HG03457 (cell line): ENCODE results near the gene DYNLT2.

Source experiments
- ATAC-seq: cut with Tn5 transposase; IDR thresholded peaks from one replicate; pipeline ENCODE4 v1.9.1; 2021; ENCODE audit warnings: moderate number of reproducible peaks; ENCODE audit not compliant: unreplicated experiment

DYNLT2 gene, protein sequence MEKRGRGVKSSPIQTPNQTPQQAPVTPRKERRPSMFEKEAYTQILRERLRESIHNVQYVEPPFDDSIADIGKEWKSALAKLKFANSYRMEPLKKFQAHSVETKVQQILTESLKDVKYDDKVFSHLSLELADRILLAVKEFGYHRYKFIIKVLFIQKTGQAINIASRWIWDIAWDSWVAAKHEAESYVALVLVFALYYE

DNA sequence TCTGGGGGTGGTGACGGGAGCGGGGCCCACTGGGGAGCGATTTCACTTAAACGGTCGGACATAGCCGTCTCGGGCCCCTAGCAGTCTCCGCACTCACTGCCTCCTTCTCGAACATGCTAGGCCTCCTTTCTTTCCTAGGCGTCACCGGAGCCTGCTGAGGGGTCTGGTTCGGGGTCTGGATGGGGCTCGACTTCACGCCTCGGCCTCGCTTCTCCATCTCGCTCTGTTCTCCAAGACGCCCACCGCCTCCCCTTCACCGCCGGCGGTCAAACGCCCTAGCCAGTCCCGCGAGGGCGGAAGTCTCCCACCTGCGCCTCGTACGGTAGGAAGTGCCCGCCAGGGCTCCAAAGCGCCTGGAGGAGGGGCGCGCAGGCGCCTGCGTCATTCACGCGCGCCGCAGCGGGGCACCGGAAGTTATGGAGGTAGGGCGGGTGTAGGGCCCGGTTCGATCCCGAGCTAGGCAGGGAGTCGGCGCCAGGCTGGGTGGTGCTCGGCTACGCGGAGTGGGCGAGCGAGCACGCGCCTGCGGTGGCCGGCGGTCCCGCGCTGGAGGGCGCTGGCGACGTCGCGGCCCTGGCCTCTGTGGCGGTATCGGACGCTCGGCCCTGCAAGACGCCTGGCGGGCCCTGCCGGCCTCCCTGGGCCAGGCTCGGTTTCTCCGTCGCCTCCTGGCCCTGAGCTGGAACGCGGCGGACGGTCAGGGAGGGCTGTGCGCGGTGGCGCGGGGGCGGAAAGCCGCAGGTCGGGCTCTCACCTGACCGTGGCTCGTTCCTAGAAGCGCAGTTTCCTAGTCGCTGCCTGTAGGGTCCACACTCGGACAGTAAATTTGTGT lies at the start of gene DYNLT2, which contains the start of gene ERMARD:
TSS of gene DYNLT2 (minus strand) at position 331 of the 832 bp plus-strand sequence. CDS start at position 217, 114 bp downstream.
TSS of gene ERMARD (plus strand) at position 381 of the 832 bp plus-strand sequence. CDS start at position 417, 36 bp downstream.
- ATAC-seq = peak; percentile 92

DNA sequence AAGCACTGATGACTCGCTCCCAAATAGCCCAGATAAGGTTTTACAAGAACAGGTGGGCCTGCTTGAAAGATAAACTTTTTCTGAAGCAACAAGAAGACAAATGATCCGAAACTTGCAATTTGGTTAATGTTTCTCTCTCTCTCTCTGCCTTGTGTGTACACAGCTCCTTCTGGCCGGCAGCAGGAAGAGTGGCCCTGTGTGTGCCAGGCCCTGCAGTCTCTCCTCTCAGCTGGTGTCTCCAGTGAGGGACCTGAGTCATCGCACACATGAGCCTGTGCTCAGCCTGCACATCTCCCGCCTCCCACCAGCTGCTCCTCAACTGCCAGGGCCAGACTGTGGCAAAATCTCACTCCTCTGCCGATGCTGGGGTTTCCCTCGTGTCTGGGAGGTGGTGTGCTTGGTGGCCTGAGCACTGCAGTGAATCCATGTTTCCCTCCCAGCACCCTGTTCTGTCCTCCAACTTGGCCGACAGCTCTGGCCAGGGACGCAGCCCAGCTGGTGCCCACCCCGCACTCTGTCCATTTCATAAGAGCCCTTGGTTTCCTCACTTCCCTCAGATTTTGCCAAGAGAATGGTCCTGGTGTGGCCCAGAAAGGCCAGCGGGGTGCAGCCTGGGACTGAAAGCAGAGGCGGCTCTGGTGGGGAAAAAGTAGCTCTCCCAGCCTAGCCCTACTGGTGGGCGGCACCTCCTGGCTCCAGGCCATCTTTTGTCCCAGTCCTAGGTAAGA lies 49.5 kb upstream of the DYNLT2 start:
- no peak for ATAC-seq

DNA sequence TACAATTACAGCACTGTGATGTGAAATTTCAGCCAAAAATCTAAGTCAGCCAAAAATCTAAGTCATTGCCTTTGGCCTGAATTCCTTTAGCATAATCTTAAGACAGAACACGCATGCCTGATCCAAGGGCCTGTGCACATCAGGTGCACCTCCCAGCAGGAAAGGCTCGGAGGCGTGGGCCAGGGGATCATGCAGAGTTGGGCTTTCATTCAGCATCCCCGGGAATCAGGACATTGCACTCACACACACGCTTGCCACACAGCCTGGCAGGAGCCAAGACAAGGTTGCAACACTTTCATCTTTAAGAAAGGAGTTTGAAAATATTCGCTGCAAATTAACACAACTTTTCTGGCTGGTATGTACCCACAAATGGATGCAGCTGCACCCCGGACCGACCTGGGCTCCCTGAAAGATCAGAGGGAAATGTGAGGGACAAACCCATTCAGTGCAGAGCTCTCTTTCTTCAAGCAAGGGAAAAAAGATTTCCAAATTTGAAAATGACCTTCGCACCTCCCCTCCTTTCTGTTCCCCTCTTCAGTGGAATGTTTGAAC lies 48.8 kb upstream of the DYNLT2 start:
- ATAC-seq = no peak

DNA sequence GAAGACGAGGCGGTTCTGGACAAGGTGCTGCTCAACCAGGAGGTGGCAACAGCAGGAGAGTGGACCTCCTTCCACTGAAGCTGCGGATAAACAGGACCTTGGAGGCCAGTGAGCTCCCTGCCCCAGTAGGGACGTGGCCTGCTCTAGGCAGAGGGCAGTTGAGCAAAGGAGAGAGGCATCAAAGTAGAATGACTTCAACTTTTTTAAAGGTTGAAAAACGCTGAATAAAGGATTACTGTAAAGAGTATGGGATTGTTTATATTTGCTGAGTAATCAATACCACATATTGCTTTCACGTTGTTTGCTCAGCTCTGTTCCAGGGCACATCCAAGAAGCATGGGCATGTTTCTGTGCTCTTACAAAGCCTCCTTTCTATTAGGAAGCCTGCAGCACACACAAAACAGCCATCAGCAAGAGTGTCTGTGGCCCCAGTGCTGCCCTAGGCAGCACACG lies 48.1 kb upstream of the DYNLT2 start:
- ATAC-seq = no peak

DNA sequence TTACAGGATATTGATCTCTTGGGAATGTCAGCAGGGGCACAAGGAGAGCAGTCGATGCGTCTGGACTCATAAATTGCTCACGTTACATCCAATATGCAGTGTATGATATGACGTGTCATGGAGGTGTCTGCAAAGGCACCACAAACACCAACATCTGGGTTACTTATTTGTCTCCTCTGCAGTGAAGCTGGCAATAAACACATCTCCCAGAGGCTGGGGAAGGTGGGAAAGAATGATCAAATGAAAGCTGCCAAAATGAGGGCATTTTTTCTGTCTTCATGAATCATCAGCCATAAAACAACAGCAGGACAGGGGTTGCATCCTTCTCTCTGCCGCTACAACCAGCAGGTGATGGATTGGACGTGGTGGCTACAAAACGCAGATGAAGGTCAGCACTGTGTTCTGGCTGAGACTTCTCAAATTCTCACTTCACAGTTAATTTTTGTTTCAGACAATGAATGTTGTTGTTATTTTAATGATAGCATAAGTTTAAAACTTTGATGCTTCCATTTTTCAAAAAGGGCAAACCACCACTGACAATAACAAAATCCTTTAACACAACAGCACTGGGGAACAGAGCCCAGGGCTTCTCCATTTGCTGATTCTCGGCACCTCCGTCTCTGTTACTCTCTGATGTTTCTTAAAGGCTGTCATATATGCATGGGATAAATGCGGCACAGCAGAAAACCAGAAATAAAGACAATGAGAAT lies 47.5 kb upstream of the DYNLT2 start:
- ATAC-seq = no peak

DNA sequence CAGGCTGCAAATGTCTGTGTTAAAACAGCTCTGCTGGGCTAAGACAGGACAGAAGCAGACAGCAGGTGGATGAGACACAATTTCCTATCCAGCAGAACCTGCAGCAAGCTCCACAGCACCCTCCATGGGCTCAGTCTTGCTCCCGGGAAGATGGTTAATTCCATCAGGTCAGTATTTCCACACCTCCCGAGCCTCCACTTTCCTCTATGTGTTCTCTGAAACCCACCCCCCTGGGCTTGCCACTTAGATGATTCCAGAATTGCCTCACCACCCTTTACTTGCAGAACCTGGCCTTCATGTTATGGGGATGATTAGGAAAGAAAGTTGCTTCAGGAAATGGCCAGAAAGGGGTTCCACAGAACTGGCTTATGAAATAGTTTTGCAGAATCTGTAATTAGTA lies 43.8 kb upstream of the DYNLT2 start:
- ATAC-seq = no peak

DNA sequence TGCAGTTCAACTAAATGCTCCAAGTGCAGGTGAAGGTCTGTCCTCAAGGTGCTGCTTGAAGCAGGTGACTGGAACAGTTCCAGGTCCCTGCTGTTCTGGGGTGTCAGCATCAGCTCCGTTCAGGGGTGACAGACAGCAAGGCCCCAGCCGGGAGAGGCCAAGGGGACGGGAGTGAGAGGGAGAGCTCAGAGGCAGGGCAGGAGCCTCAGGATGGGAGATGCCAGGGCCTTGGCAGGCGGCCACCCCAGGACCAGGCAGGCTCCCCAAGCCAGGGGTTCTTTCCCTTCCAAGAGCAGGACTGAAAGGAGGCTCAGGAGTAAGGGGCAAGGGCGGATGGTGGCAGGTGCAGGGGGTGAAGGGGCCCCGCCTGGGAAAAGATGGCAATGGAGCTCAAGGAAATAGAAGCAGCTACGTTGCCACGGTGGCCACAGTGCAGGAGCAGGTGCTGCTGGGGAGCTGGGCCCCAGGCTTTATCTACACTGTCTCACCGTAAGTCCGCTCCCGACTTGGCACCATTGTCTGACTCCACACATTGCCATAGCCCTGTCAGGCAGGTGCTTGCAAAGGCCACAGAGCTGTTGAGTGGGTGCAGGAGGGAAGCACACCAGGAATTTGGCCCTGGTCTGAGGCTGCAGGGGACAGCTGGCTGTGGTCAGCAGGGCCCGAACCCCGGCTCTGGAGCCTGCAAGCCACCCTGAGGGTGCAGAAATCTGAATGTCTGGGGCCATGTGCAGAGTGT lies 43.1 kb upstream of the DYNLT2 start:
- no peak for ATAC-seq

DNA sequence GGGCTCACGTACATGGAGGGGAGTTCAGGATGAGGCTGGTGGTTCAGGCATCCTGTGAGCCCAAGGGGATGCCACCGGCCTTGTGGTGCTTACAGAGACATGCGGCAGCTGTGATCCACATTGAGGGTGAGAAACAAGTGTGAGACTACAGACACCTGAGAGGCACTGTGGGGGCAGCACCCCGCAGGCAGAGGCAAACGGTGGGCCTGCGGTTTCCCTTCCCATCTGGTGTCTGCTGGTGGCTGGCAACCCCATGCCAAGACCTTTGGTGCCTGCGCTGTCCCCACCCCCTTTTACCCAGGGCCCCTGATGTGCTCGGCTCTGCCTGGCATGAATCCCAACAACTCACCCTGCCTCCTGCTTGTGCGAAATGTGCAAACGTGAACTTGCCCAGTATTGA lies 42.0 kb upstream of the DYNLT2 start:
- ATAC-seq = no peak

DNA sequence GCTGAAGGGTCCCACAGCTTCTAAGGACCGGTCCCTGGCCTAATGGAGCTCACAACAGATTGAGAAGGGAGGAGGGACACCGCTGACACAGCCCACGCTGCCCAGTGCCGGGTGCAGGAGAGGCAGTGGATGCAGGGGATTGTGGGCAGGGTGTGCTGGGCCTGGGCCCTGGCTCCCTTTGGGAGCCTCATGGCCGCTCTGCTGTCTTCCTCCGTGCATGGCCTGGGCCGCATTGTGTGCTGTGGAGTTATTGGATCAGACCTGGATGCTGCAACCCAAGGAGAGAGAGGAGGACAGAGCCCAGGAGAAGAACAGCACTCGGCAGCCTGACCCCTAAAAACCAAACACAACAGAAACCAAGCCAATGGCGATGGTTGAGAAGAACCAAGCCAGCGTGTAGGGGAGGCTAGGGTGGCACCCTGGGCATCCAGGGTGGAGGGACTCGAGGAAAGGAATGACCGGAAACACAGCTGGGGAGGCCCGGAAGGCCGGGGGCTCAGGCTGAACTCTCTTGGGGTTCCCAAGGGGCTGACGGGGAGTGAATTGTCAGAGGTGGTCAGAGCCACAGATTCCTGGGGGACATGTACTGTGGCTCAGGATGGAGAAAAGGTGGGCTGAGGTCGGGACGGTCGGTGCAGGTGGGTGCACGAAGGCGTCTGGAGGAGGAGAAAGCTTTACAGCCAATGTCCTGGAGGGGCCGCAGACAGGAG lies 41.1 kb upstream of the DYNLT2 start:
- ATAC-seq = no peak

DNA sequence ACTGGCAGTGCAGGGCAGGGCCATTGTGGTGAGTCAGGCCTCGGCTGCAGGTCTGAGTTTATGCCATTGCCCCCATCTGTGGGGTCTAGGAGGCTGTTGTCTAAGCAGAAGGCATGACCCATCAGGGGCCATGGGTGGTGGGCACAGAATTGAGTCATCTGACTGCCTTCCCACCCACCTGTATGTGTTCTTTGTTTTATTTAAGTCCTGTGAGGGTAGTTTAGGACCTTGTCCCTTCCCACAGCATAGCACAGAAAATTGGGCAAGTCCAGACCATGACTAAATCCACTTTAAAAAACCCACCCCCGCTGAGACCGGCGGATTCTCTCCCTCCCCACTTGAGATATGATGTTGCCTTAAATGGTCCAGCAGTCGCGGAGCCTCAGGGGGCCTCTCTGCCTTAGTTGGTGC lies 40.4 kb upstream of the DYNLT2 start:
- ATAC-seq = no peak

DNA sequence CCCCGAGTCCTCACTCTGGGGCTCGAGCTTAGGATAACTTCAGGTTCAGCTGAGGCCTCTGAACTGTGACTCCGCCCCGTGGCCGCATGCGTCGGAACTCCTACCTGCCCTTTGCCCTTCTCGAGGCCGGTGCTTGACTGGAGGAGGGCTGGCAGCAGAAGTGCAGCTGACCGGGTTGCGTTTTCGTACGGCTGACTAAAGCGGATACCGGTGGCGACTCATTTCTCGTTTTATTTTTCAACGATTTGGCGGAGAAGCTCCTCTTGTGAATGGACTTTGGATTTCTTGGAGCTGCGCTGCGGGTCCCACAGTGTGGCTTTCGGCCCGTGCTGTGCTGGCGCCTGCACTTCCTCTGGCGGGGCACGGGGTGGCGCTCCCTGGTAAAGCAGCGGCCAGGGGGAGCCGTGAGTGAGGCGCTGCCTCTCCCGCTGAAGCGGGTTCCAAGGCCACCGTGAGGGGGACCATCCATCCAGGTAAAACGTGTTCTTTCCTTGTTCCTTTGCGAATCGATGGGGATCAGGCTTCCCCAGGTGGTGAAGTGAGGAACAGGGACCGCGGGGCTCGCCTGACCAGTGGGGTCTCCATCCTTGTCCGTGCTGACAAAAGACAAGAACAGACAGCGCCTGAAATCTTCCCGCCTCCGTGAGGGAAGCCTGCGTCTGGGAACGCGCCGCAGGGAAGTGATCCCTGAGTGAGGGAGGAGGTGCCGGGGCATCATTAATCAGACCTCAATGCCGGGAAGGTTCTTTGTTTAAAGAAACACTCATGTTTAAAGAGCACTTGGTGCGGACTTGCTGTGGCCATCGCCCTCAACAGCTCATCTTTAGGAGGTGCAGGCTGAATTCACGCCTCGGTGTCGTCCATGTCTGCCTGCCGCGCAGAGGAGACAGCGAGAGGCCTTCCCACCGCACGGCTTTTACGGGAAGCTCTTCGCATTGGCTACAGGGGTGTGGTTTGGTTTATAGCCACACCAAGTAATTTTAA lies 38.9 kb upstream of the DYNLT2 start:
- ATAC-seq = peak; percentile 85

DNA sequence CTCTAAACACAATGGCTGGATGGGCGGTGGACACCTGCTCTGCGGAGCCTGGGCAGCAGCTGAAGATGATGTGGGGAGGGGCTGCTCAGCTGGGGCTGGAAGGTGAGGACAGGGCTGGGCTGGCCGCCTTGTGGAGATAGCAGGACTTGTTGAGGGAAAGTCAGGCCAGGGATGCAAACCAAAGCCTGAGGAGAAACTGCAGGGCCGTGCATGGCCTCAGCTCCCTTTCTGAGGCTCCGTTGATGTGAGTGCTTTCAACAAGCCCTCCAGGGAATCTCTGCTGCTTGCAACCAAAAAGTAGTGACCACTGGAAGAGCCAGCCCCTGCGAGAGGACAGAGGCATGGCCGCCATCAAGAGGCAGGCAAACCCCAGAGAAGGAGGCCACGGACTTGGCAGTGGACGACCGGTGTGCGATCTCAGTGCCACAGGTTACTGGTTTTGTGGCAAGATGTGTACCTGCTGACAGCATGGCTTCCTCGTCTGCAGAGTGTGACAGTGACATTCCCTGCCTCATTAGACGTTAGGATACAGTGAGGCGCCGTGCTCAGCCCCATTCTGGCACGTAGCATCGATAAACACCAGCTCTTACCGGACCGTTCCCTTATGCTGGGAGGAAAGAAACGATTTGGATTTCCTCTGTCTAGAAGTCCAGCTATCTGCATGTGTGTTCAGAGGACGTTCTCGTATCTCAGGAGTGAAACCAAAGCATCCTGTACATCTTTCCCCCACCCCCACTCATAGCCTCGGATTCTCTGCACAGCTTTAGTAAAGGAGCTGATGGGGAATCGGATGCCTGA lies 38.0 kb upstream of the DYNLT2 start:
- no peak for ATAC-seq

DNA sequence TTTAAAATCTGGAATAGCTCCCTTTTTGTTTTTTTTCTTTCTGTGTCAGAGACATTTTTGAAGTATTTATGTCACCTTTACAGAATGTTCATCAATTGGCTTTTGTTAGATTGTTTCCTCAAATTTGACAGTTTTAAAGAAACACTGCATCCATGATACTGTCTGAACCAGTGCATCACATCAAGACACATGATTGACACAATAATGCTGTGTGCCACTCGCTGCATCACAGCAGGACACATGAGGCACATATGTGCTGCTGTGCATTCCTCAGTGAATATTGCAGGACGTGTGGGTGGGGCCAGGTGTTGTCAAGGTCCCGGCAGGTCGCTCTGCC lies 37.4 kb upstream of the DYNLT2 start:
- ATAC-seq = no peak

DNA sequence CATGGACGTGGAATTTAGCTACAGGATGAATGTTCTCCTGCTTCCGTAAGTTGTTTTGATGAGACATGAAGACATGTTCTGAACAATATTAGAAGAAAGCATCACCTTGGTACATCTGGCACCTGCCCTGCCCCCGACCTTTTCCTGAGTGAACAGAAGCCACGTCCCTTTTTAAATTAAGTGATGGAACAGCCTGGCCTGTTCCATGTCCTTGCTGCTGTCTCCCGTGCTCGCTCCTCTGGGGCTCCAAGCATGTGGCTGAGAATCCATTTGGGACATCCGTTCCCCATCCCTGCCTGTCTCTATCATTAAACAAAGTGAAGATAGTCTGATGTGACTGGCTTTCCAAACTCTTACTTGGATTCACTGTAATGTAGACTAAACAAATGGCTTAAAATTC lies 36.4 kb upstream of the DYNLT2 start:
- ATAC-seq = no peak

DNA sequence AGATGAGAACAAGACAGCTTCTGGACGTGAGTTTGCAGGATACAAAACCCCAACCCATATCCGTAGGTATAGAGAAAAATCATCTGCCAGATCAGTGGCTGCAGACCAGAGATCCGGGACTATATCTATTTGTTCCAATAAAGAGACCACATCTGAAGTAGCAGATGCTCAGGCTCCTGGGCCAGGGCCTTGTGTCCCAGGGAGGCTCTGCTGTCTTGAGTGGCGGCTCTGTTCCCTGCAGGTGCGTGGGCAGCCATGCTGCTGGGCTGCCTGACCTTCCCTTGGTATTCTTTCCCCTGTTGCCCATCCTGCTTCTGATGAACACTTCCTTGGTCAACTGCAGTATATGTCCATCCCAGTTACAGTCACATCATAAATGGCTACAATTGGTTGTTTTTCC lies 35.0 kb upstream of the DYNLT2 start:
- ATAC-seq = no peak

DNA sequence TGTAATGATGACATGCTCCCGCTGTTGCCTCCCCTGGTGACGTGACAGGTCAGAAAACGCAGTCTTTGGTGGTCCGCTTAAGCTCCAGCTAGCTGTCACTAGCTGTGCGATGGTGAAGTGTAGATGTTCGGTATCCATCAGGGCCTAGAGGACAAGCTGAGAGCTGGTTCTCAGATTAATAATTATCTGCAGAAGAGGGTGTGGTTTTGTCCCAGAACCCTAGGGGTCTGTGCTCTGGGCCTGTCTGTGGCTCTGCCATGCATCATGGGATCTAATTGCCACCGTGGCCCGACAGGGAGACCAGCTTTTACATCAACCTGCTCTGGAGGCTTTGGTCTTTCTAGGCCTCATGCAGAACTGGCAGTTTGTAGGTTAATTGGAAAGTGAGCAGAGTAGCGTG lies 34.2 kb upstream of the DYNLT2 start:
- ATAC-seq = no peak

DNA sequence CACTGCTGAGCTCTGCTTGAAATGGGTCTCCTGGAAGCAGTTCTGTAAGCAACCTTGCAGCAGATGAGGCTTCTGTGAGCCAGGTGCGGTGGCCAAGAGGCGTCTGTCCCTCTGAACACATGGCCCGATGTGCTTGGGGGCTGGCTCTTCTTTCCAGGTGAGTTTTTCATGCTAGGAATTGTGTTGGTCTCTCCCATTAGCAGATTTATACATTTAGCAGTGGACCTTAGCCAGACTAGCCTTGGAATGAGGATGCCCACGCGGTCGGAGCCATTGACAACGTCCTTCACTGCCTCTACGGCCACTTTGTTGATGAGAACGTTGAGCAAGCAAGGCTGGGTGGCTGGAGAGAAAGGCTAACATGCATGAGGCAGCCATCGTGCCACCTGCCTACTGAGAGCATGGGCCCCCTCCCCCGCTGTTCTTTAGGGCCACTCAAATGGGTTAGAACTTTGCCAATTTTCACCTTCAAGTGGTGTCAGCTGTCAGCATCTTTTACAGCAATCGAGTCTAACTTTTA lies 33.5 kb upstream of the DYNLT2 start:
- no peak for ATAC-seq
